Measurements from ENCODE around the gene FAM131B. TPM values are rescaled to one million over a fixed set of nuclear protein-coding genes. Genes with fewer than 3 reads are reported as not detected.

Gene FAM131B
- total and polyA plus RNA-seq, 2 of the 13 experiments (the other 11 are each of a cell fraction or from before 2014, with no cell fraction given): 0.07 TPM; not detected in 1

GRCh38 chr7:143407287-143408251 is 45.1 kb upstream of the FAM131B start (continued):
- TF ChIP-seq RXRB (CRISPR knock-in tag; IDR thresholded peaks at IDR 0.05; ENCODE audit: borderline replicate concordance) (no peak), GFI1 (CRISPR knock-in tag; IDR thresholded peaks at IDR 0.05; ENCODE audit: borderline replicate concordance) (0 out of 2 replicates have a peak, but pooled peaks have one; percentile 22), DNMT1 (CRISPR knock-in tag; IDR thresholded peaks at IDR 0.05) (no peak), ZBTB7A (CRISPR knock-in tag; IDR thresholded peaks at IDR 0.05) (no peak), UBTF (CRISPR knock-in tag; IDR thresholded peaks at IDR 0.05) (peak; percentile 29; the same call in 1 of the 2 replicates), ZNF776 (CRISPR knock-in tag; IDR thresholded peaks at IDR 0.05) (no peak), SAFB2 (CRISPR knock-in tag; IDR thresholded peaks at IDR 0.05; ENCODE audit: borderline replicate concordance, low read depth) (no peak), RFX1 (IDR thresholded peaks at IDR 0.05) (no peak), KAT7 (CRISPR knock-in tag; IDR thresholded peaks at IDR 0.05; ENCODE audit: borderline replicate concordance) (no peak), ZSCAN25 (CRISPR knock-in tag; IDR thresholded peaks at IDR 0.05) (no peak), NFE2L2 (IDR thresholded peaks at IDR 0.05; ENCODE audit: low read length) (no peak), ARID4A (CRISPR knock-in tag; IDR thresholded peaks at IDR 0.05; ENCODE audit: borderline replicate concordance) (no peak), ZNF724P (CRISPR knock-in tag; IDR thresholded peaks at IDR 0.05; ENCODE audit: borderline replicate concordance) (no peak), FOXJ3 (CRISPR knock-in tag; IDR thresholded peaks at IDR 0.05; ENCODE audit: borderline replicate concordance) (no peak), SALL1 (CRISPR knock-in tag; IDR thresholded peaks at IDR 0.05) (peak; percentile 28; the same call in 1 of the 2 replicates), RBM22 (optimal IDR thresholded peaks at IDR 0.05; ENCODE audit: low read length) (no peak), PHF5A (CRISPR knock-in tag; IDR thresholded peaks at IDR 0.05; ENCODE audit: low read depth, unreplicated experiment) (no peak), ZFP36L2 (CRISPR knock-in tag; IDR thresholded peaks at IDR 0.05) (no peak), SOX6 (IDR thresholded peaks at IDR 0.05) (no peak), SOX6 (CRISPR knock-in tag; IDR thresholded peaks at IDR 0.05) (no peak), CEBPG (CRISPR knock-in tag; IDR thresholded peaks at IDR 0.05) (no peak), ZNF274 (CRISPR knock-in tag; IDR thresholded peaks at IDR 0.05) (0 out of 2 replicates have a peak, but pooled peaks have one; percentile 0), ZNF556 (CRISPR knock-in tag; IDR thresholded peaks at IDR 0.05; ENCODE audit: borderline replicate concordance) (no peak)

All from HepG2 (cell line).